GM23248 (cell line): ENCODE results near the gene RASGRF1.

ENCODE experiments used
- EZH2 ChIP-seq: fragments of 200-600 bp; sonication (generic); IDR thresholded peaks from 2 replicates; pipeline ENCODE4 v1.6.1; 2018; ENCODE audit warnings: antibody characterized with exemption, mild to moderate bottlenecking; ENCODE audit not compliant: insufficient read depth, poor library complexity, severe bottlenecking
- EZH2phosphoT487 ChIP-seq: fragments of 200-600 bp; sonication (generic); IDR thresholded peaks from 2 replicates; pipeline ENCODE4 v1.6.1; 2018; ENCODE audit warnings: antibody characterized with exemption, moderate library complexity, mild to moderate bottlenecking, low read depth; ENCODE audit not compliant: insufficient read depth

DNA sequence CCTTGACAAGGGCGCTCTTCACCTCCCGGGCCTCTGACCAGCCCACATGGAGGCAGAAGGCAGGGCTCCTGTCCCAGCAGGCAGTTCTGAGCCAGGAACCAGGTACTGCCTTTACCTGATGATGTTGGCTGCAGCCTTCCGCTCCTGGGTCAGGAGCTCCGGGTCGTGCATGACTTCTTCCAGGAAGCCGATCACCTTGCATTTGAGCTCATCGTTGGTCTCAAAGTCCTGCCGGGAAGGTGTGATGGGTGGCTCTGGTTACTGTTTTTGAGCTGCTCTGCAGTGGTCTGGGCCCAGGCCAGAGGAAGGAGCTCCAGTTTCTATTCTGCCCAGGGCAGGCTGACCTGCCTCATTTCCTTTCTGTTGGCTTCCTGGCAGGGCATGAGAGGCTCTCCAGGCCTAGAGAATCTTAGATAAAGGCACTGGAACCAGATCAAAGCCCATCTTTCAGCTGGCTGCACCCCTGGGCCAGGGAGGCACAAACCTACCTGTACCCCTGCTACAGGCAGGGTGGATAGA is 92.5 kb downstream of the RASGRF1 start:
- TF ChIP-seq EZH2phosphoT487 (no peak), EZH2 (no peak)
